ENCODE measurements around the gene FBXL2.
"Not testable (repeated sequence)": the region's sequence is repeated elsewhere in the genome, so short reads cannot be mapped to it uniquely, and the experiment has no call there.

Gene FBXL2

DNA sequence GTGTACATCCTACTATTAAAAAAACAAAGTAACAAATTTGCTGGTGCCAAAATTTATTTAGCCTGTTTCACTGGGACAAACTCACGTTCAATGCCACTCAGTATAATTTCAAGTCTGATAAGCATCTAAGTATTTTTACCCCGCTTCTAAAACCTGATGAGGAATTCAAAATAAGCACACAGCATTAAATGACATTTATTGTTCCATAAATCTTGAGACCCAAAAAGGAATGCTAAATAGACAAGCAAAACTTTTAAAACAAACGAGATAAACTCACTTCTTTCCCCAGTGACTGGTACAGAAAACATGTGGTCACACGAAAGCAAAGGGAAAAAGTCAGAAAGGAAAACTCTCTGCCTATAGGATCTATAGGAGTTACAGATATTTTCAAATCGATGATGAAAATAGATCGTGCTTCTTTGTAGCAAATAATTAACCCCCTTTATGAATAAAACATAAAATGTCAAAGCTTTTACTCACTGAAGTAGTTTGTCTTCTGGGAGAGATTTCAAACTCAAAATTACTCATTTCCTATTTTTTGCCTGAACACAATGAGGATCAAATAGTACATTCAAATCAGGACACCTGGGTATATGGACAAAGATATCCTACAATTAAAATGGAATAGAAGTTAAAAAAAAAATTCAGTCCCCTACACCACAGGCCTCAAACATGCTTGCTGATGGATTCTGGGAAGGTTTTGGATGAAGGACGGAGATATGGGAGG is 111.3 kb downstream of the FBXL2 start:
- no peak for DNase-seq

DNA sequence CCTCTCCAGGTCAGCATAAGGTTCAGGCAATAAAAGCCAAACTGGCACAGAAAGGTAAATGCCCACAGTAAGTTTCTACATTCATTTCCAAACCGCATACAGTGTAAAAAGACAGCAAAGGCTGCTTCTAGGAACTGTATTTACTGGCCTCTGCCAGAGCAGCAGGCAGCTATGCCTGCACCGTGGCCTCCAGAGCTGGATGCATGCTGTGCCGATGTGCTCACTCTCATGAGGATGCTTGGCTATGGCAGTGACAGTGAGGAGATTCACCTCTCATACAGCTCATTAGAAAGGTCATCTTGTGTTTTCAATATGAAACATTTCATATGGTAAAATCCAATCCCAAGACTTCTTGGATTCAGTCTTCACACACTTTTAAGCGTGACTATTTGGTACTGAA is 112.7 kb downstream of the FBXL2 start:
- no peak for DNase-seq

DNA sequence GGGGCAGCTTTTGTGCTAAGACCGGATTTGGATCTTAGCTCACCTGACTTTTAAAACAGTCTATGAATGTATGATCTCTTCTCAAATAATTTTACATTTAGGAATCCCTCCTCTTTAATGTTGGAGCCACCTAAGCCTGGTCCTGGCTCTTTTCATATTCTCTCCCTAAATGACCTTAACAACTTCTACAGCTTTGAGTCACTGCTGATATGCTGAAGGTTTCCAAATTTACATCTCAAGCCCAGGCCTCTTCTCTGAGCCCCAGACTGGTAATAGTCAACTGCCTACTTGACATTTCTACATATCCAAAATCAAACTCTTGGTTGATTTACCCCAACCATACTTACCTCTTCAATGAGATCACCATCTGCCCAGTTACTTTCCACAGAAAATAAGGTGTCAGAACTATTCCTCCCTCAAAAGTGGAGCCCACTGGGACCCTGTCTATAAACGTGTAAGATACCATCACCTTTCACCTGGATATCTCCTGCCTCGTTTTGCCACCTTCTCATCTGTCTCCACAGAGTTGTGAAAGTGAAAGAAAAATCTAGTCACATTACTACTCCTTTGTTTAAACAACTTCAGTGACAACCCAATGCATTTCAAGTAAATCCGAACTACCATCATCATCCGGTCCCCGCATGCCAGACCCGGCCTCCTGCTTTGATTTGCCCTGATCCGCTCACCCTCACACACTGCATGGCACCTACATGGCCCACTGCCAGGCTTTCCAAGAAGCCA is 114.2 kb downstream of the FBXL2 start:
- no peak for DNase-seq

DNA sequence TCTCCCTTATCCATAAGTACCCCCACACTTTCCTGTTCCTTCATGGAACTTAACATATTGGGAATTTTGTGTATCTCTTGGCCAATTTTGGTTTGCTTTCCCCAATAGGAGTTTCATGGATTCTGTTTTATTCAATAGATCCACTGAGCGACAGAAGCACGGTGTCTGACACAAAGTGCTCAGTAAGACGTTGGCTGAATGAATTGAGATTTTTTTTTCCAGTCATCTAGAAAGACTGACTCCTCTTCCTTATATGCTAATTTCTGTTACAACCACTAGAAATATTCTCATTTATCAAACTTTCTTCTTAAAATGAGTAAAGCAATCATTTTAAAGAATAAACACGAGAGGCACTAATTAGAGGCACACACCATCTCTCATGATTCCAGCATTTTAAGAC is 114.9 kb downstream of the FBXL2 start:
- DNase-seq = no peak

DNA sequence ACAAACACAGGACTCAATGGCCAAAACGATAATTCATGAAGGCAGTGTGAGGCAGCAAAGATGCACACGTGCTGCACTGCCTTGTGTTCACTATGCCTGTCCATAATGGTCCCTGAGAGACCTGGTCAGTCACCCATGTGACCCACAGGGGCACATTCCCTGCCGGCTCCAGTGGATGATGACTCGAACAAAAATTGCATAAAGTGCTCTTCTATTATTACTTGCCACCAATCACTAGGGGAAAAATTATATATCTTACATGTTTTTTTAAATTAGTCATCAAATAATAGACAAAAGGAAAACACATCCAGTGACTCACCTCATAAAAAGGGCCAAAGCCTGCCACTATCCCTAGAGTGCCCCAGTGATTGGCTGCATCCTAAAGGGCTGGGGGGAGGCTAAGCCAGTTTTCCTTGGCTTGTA is 115.5 kb downstream of the FBXL2 start:
- no peak for DNase-seq

DNA sequence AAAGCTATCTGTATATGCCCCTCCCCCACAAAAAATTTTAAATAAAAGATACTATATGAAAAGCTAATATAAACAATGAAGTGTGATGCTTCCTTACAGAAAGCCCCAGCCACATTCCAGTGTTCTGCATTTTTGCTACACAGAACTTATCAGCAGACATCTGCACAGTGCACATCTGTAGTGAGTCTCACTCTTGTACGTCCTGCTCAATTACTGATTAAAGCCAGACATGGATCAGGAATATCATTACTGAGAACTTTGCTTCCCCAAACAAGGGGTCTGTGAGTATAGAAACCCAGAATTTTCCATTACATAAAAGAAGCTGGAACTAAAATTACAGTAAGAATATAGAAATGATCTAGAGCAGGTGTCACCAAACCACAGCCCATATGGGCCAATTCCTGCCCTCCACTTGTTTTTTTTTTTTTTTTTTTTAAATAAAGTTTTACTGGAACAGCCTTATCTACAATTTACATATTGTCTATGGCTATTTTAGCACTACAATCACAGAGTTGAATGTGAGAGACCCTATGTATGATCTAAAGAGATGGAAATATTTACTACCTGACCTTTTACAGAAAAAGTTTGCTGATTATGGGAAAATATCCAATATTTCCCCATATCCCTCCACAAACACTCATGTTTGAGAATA is 117.3 kb downstream of the FBXL2 start:
- DNase-seq = no peak

DNA sequence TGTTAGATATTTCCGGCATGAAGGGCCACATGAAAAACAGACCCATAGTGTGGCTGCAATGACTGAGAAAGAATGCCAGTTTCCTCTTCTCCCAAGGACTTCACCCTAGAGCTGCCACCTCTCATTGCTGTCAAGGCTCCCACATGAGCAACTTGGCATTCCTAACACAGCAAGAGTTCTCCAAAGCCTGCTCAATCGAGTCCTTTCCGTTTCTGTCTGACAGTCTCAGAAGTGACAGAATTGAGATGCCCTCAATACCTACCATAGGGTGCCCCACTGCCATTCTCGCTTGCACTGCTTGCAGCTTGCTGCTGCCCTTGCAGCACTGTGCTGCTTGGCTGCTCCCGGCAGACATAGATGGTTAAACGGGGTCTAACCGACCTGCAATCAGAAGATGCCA is 118.7 kb downstream of the FBXL2 start:
- DNase-seq = no peak

DNA sequence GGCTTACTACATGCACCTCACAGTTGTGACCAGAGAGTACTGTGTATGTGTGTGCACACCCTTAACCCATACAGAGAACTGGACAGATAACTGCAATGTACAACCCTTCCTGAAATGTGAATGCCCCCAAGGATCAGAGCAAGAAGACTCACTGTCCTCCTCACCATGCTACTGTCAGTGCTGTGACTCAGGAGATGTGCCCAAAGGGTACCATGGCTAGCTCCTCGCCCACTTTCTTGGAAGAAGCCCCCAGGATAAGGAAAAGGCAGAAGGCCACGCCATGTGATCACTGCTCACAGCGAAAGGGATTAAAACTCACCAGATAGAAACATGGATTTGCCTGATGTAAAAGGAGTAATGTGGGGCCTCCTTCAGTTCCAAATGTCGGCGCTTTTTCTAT is 121.2 kb downstream of the FBXL2 start:
- DNase-seq = no peak

DNA sequence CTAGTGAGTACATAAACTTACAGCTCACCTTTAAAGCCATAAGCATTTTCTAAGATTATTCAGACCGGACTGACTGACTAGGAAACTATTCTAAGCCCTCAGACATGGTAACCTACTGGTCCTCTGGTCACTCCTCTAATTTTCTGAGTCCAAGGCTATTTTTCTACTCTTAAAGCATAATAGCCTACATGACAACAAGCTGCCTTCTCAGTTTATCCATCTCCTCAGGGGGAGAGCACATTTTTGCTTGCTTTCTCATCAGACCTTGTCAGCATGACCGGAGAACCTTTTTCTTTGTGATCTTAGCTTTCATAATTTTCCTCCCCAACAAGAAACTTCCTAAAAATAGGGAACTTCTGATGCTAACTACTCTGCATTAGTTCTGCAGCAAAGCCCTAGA is 124.5 kb downstream of the FBXL2 start:
- DNase-seq = no peak

DNA sequence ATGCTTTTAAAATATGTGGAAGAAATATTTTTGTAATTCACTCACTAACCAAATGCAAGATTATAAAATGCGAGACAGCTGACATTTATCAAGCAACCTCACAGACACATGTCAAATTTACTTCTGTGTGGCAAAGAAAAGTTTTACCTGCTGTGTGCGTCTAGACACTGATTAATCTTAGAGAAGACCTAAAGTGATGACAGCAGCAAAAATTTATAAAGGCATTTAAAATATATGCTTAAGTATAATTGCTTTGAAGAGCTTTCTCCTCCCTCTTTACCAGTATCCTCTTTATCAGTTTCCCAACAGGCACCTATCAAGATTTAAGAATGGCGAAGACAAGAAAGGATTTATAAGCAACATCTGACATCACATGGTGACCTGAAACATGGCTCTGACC is 125.7 kb downstream of the FBXL2 start:
- DNase-seq = no peak

DNA sequence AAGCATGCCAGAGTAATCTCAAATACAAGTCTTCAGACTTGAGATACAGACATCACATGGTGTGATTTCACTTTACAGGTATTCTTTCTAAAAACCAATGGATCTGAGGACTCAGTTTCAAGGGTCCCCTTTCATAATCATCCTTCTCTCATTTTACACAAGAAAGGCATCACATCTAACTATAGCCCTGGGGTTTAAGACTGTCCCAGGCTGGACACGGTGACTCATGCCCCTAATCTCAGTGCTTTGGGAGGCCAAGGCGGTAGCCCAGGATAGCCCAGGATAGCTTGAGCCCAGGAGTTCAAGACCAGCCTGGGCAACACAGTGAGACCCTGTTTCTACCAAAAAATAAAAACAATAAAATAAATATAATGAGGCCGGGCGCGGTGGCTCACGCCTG is 126.5 kb downstream of the FBXL2 start:
- no peak for DNase-seq

DNA sequence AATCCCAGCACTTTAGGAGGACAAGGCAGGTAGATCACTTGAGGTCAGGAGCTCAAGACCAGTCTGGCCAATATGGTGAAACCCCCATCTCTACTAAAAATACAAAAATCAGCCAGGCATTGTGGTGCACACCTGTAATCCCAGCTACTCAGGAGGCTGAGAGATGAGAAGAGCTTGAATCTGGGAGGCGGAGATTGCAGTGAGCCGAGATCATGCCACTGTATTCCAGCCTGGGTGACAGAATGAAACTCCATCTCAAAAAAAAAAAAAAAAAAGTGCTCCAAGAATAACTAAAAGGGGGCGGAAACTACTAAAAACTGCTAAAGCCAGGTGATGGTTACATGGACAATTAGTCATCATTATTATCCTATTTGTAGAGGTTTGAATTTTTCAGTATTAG is 133.6 kb downstream of the FBXL2 start:
- not testable (repeated sequence) for DNase-seq

DNA sequence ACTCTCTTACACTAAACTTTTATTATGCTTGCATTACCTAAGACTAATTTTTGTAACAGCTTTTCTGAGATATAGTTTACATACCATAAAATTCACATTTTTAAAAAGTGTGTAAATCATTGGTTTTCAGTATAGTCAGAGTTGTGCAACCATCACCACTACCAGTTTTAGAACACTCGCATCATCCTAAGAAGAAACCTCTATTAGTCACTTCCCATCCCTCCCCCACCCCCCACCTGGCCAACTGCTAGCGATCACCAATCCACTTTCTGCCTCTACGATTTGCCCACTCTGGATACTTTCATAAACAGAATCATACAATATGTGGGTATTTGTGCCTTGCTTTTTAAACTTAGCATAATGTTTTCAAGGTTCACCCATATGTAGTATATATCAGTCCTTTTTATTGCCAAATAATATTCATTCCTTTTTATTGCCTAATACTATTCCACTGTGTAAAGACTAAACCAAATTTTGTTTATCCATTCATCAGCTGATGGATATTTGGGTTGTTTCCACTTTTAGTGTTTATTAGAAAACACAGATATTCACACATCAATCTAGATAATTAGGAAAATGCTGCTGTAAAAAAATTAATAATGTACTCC is 139.9 kb downstream of the FBXL2 start:
- no peak for DNase-seq

DNA sequence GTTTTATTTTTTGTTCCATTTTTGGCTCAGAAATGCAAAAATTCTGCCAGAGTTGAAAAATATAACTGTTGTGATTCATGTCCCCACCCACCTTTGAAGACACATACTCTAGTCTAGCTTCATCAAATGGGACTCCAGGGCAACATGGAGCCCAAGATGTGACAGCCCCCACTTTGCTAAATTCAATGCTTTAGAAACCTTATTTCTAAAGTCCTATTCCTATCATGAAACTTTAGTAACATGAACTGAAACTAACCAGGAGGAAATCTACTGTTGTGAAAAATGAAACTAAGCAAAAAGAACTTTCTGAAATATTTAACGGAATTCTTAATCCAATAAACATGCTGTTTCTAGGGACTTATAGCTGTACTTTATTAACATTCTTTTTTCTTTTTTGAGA is 142.7 kb downstream of the FBXL2 start:
- DNase-seq = no peak

DNA sequence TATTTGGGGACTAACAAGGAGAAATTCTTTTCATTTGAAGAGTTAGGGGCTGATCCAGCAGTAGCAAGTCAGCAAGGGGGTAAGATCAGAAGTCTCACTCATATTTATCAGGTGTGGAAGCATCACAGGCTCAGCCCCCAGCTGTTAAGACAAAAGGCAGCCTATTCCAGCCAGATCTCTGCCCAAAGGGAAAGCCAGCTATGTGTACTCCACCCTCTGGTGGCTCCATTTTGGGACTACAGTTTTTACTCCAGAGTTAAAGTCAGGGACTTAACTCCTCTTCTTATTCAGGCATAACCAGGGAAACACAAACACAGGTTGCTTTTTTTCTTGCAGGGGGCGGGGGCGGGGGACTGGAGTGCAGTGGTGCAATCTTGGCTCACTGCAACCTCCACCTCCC is 143.7 kb downstream of the FBXL2 start:
- no peak for DNase-seq

DNA sequence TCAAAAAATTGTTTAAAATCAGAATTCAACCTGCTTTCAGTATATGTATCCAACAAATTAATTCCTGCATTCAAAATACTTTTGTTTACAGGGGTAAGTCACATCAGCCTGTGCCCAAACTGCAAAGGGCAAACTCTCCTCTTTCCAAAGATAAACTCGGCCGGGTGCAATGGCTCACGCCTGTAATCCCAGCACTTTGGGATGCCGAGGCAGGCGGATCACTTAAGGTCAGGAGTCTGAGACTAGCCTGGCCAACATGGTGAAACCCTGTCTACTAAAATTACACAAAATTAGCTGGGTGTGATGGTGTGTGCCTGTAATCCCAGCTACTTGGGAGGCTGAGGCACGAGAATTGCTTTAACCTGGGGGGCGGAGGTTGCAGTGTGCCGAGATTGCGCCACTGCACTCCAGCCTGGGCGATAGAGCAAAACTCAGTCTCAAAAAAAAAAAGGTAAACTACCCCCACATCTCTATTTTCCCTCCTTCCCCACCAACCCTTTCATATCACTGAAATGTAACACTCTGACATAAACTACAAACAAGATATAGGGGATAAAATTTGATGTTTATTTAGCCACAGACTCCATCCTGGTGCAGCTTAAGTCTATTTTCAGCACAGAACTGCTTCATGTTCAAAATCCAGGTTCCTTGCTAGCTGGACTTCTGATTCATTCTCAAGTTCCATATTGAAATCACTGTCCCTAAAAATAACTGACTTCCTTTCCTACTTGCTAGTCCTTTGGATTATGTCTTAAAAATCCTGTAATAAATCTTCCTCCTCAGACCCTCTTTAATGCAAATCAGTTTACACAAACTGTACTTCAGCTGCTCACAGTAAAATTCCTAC is 147.6 kb downstream of the FBXL2 start:
- no peak for DNase-seq

DNA sequence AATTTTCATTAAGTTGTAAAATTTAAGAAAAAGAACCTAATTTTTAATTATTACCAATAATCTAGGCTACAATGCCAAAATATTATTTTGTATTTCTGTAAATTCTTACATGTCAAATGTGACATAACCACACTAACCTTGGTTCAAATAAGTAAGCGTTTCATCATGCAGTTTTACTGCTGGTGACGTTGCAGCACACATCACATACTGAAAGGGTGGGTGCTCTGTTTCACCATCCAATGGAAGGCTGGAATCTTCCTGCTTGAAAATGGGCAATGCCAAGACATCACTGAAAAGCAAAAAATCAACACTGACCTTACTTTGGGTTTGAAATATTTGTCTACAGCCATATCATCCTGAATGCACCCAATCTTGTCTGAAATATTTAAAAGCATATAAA is 148.2 kb downstream of the FBXL2 start:
- no peak for DNase-seq

DNA sequence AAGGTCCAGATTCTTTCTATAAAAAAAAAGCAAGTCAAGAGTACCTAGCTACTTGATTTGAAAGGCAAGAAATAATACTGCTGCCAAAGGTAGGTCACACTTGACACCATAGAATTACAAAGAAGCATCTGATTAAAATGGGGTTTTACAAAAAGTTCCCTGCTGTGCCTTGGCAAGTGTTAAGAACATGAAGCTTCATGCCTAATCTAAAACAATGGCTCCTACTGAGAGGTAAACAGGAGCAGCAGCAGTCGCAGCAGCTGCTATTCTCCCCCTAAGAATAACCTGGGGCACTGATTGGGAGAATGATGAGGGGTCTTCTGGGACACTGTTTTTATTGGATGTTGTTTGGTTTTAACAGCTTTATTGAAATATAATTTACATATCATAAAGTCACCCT is 148.8 kb downstream of the FBXL2 start:
- DNase-seq = no peak

DNA sequence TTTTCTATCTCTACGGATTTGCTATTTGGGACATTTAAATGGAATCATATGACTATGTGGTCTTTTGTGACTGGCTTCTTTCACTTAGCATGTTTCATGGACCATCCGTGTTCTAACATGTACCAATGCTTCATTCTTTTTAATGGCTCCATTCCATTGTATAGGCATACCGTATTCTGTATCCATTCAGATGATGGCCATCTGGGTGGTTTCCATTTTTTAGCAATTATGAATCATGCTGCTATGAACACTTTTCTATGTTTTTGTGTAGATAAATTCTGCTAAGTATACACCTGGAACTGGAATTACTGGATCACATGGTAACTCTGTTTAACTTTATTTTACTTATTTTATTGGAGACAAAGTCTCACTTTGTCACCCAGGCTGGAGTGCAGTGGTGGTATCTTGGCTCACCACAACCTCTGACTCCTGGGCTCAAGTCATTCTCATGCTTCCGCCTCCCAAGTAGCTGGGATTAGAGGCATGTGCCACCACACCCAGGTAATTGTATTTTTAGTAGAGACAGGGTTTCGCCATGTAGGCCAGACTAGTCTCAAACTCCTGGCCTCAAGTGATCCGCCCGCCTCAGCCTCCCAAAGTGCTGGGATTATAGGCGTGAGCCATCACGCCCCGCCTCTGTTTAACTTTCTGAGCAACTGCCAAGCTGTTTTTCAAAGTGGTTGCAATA is 149.5 kb downstream of the FBXL2 start:
- DNase-seq = no peak

DNA sequence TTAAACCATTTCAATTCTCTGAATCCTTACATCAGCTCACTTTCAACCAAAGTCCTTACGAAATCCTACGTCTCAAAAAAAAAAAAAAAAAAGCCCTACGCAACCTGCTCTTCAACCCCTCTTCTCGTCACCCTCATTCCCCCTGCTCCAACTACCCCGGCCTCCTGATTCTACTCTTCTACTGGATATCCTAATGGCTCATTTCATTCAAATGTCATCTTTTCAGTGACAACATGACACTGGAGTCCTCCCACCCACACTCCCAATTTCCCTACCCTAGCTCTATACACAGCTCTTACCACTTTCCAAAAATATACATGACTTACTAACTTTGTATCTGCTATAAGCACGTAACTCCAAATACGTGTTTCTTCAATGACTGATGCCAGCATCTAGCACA is 151.5 kb downstream of the FBXL2 start:
- no peak for DNase-seq

DNA sequence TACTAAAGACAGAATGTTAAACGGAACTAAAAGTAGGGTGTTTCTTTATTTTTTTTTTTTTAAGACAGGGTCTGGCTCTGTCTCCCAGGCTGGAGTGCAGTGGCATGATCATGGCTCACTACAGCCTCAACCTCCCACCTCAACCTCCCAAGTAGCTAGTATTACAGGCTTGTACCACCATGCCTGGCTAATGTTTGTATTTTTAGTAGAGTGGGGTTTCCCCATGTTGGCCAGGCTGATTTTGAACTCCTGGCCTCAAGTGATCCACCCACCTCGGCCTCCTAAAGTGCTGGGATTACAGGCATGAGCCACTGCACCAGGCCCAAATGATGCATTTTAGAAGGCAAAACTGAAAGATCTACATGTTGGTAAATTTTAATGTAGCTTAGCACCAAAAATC is 152.1 kb downstream of the FBXL2 start:
- DNase-seq = not testable (repeated sequence)

DNA sequence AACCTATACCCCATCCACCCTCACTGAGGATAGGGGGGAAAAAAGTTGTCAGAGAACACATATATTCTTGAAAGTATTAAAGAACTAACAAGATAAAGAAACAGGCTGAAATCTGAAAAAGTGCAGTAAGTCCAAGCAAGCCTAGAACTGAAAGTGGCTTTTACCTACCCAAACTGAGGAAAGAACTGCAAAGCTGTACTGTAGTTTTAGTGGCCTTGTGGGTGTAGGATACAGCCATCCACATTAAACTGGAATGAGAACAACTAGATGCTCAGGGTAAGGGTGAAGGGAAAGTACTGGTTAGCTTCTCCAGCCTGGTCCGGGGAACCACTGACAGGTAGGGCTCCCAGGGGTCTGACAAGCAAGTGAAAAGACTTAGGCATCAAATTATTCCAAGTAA is 152.8 kb downstream of the FBXL2 start:
- DNase-seq = no peak

Measured in NCI-H526 (cell line).